OCI-LY7 (cell line): ENCODE results near the gene GALNT10. TPM values are rescaled to one million over a fixed set of nuclear protein-coding genes. Genes with fewer than 3 reads are reported as not detected.

ENCODE experiments used
- BruUV-seq: library from RNA; stranded (reverse); fragments of 400-500 nt; replicated peaks from 2 replicates; lab custom pipeline; 2021; lab: Mats Ljungman, UMichigan
- CTCF ChIA-PET: fragments of 300-600 bp; sonication (Branson Sonifier 250); formaldehyde crosslinking; loops from one replicate; lab custom pipeline; 2022; ENCODE audit warnings: antibody characterized with exemption; ENCODE audit not compliant: unreplicated experiment; lab: Charles Lee
- POLR2A ChIA-PET: fragments of 300-600 bp; sonication (Branson Sonifier 250); formaldehyde crosslinking; loops from one replicate; lab custom pipeline; 2022; ENCODE audit warnings: antibody characterized with exemption; lab: Charles Lee
- DNase-seq: peaks from one replicate; pipeline ENCODE4 v3.0.0-alpha.2; 2015; ENCODE audit warnings: low spot score
- H2AFZ ChIP-seq: fragments of 200-600 bp; sonication (generic), shearing (Covaris generic); 2 replicates; pipeline ENCODE4 v1.6.1; 2014; ENCODE audit warnings: mild to moderate bottlenecking, antibody characterized with exemption, low read length, moderate library complexity
- H3K27ac ChIP-seq: fragments of 200-600 bp; sonication (generic); 2 replicates; pipeline ENCODE4 v1.5.1; 2014; ENCODE audit warnings: mixed run types, low read depth, mild to moderate bottlenecking, moderate library complexity, low read length, inconsistent platforms; ENCODE audit not compliant: poor library complexity, severe bottlenecking
- H3K36me3 ChIP-seq: fragments of 200-600 bp; sonication (generic); 2 replicates; pipeline ENCODE4 v1.6.1; 2014; ENCODE audit warnings: mild to moderate bottlenecking, antibody characterized with exemption, low read length, moderate library complexity, mixed read lengths; ENCODE audit not compliant: insufficient read depth
- H3K4me1 ChIP-seq: fragments of 200-600 bp; sonication (generic); 2 replicates; pipeline ENCODE4 v1.5.1; 2014; ENCODE audit warnings: mild to moderate bottlenecking, low read length; ENCODE audit not compliant: insufficient read depth, poor library complexity, severe bottlenecking
- H3K4me2 ChIP-seq: fragments of 200-600 bp; sonication (generic); 2 replicates; pipeline ENCODE4 v1.6.1; 2014; ENCODE audit warnings: mild to moderate bottlenecking, low read length
- H3K4me3 ChIP-seq: fragments of 200-600 bp; sonication (generic); 2 replicates; pipeline ENCODE4 v1.5.1; 2014; ENCODE audit warnings: mild to moderate bottlenecking, low read depth, low read length; ENCODE audit not compliant: poor library complexity, severe bottlenecking
- H3K79me2 ChIP-seq: fragments of 200-600 bp; sonication (generic); 2 replicates; pipeline ENCODE4 v1.6.1; 2016; ENCODE audit warnings: low read depth, mild to moderate bottlenecking, low read length, moderate library complexity, mixed read lengths; ENCODE audit not compliant: insufficient read depth
- H3K9me2 ChIP-seq: fragments of 200-600 bp; sonication (generic); 2 replicates; pipeline ENCODE4 v1.6.1; 2016; ENCODE audit warnings: mild to moderate bottlenecking, low read length, mixed read lengths; ENCODE audit not compliant: insufficient read depth
- H3K9me3 ChIP-seq: fragments of 200-600 bp; sonication (generic); 2 replicates; pipeline ENCODE4 v1.6.1; 2014; ENCODE audit warnings: mild to moderate bottlenecking, mixed run types, low read length, mixed read lengths
- H4K20me1 ChIP-seq: fragments of 200-600 bp; sonication (generic); 2 replicates; pipeline ENCODE4 v1.6.1; 2014; ENCODE audit warnings: mild to moderate bottlenecking, antibody characterized with exemption, low read length, moderate library complexity, mixed read lengths; ENCODE audit not compliant: insufficient read depth
- CTCF ChIP-seq: fragments of 200-600 bp; sonication (generic); conservative IDR thresholded peaks from 2 replicates; pipeline ENCODE4 v1.5.1; 2014; ENCODE audit warnings: mild to moderate bottlenecking, antibody characterized with exemption, low read length, moderate library complexity, mixed read lengths
- EZH2phosphoT487 ChIP-seq: fragments of 200-600 bp; sonication (generic); IDR thresholded peaks from 2 replicates; pipeline ENCODE4 v1.6.1; 2018; ENCODE audit warnings: low read depth, borderline replicate concordance, mild to moderate bottlenecking, mixed run types, antibody characterized with exemption, low read length, moderate library complexity, mixed read lengths
- intact Hi-C: fragments of 100-400 bp; cut with micrococcal nuclease; formaldehyde crosslinking; loops from one replicate; pipeline ENCODE4 v1.10.0; 2022; ENCODE audit not compliant: unreplicated experiment
- total RNA-seq, 2 experiments: library from RNA; depleted of rRNA in 1 of 2; stranded (reverse); fragments of >200 nt in 1 of 2; shearing (Covaris generic) in 1 of 2; gene quantifications; 2 replicates each; pipeline ENCODE4 v1.2.3, GENCODE V29; 2014 to 2022

The GALNT10 gene
- total RNA-seq, 2 experiments from 2014 or later: 7.3 to 20.6 TPM

- TF ChIP-seq EZH2phosphoT487: no peak
- no peak for TF ChIP-seq CTCF
Measured at GRCh38 chr5:154257046-154257445, 66.5 kb downstream of the GALNT10 start.

GRCh38 chr5:154258531-154259217 is 68.1 kb downstream of the GALNT10 start:
- no TSS peak for BruUV-seq
- Histone ChIP-seq H2AFZ (no peak overlapping the region), H3K9me3 (no peaks in the 10 kb centered on the region), H3K4me3 (no peak overlapping the region), H4K20me1 (no peaks in the 10 kb centered on the region), H3K79me2 (no peaks in the 10 kb centered on the region), H3K27ac (no peak overlapping the region), H3K4me2 (no peak overlapping the region), H3K9me2 (no peaks in the 10 kb centered on the region), H3K36me3 (no peaks in the 10 kb centered on the region), H3K4me1 (no peaks in the 10 kb centered on the region)
- intact Hi-C loops: no loop called here
- POLR2A ChIA-PET: no interaction called here
- no peak for TF ChIP-seq EZH2phosphoT487
- no peak for TF ChIP-seq CTCF
- no peak for DNase-seq
- CTCF ChIA-PET: no interaction called here

More at GRCh38 chr5:154257046-154257445, 66.5 kb downstream of the GALNT10 start:
- H3K4me1 ChIP-seq: no peaks in the 10 kb centered on the region
- H4K20me1 ChIP-seq: no peaks in the 10 kb centered on the region
- no peak overlapping the region for H2AFZ ChIP-seq
- ChIA-PET CTCF (no interaction called here), POLR2A (no interaction called here)
- no peaks in the 10 kb centered on the region for H3K9me3 ChIP-seq
- DNase-seq: no peak
- no peaks in the 10 kb centered on the region for H3K79me2 ChIP-seq
- H3K27ac ChIP-seq: no peak overlapping the region
- H3K4me2 ChIP-seq: no peak overlapping the region
- BruUV-seq: no TSS peak
- H3K4me3 ChIP-seq: no peak overlapping the region
- H3K36me3 ChIP-seq: no peaks in the 10 kb centered on the region
- intact Hi-C loops: no loop called here
- no peaks in the 10 kb centered on the region for H3K9me2 ChIP-seq

- no peaks in the 10 kb centered on the region for H3K36me3 ChIP-seq
- no peak overlapping the region for H3K4me3 ChIP-seq
- no peaks in the 10 kb centered on the region for H3K79me2 ChIP-seq
- H3K27ac ChIP-seq: no peak overlapping the region
- H4K20me1 ChIP-seq: no peaks in the 10 kb centered on the region
- ChIA-PET POLR2A (interaction anchor here (0.7 kb wide), 1 partner anchor 545 kb away, joined by 3 read pairs; no protein-coding TSS in a partner anchor), CTCF (no interaction called here)
- H3K9me2 ChIP-seq: no peaks in the 10 kb centered on the region
- no peaks in the 10 kb centered on the region for H3K4me1 ChIP-seq
- no peaks in the 10 kb centered on the region for H3K9me3 ChIP-seq
- TF ChIP-seq EZH2phosphoT487 (no peak), CTCF (no peak)
- no peak overlapping the region for H2AFZ ChIP-seq
- no peak for DNase-seq
- intact Hi-C loops: no loop called here
- no TSS peak for BruUV-seq
- H3K4me2 ChIP-seq: no peak overlapping the region
Measured at GRCh38 chr5:154260224-154260927, 69.8 kb downstream of the GALNT10 start.
